ENCODE results near the gene SLC23A1.
"Not testable (repeated sequence)": the region's sequence is repeated elsewhere in the genome, so short reads cannot be mapped to it uniquely, and the experiment has no call there.

SLC23A1 gene

GRCh38 chr5:139388198-139388821 lies 5.2 kb upstream of the SLC23A1 start:
- no peak for DNase-seq

- no peak for DNase-seq
These were observed 4.6 kb upstream of the SLC23A1 start for GRCh38 chr5:139387611-139388197.

- DNase-seq = not testable (repeated sequence)
These were observed 3.9 kb upstream of the SLC23A1 start for GRCh38 chr5:139386956-139387355.

GRCh38 chr5:139386050-139386438 lies 2.9 kb upstream of the SLC23A1 start:
- DNase-seq = no peak

GRCh38 chr5:139385061-139386049 lies 2.3 kb upstream of the SLC23A1 start:
- no peak for DNase-seq

GRCh38 chr5:139384591-139385051 lies 1.5 kb upstream of the SLC23A1 start:
- no peak for DNase-seq

GRCh38 chr5:139383993-139384590 lies 995 bp upstream of the SLC23A1 start:
- no peak for DNase-seq

GRCh38 chr5:139382807-139383206 lies 290 bp downstream of the SLC23A1 start:
- DNase-seq = no peak

- no peak for DNase-seq
These were observed 998 bp downstream of the SLC23A1 start for GRCh38 chr5:139381837-139382761.

GRCh38 chr5:139379626-139380449 lies 3.3 kb downstream of the SLC23A1 start:
- no peak for DNase-seq

- no peak for DNase-seq
These were observed 4.1 kb downstream of the SLC23A1 start for GRCh38 chr5:139378941-139379361.

- no peak for DNase-seq
These were observed 4.8 kb downstream of the SLC23A1 start for GRCh38 chr5:139378101-139378825.

GRCh38 chr5:139377226-139377625 lies 5.9 kb downstream of the SLC23A1 start:
- no peak for DNase-seq

- no peak for DNase-seq
These were observed 6.7 kb downstream of the SLC23A1 start for GRCh38 chr5:139376364-139376763.

GRCh38 chr5:139374909-139375308 lies 8.2 kb downstream of the SLC23A1 start:
- no peak for DNase-seq

- DNase-seq = no peak
These were observed 11.3 kb downstream of the SLC23A1 start for GRCh38 chr5:139371482-139372435.

GRCh38 chr5:139369181-139369580 lies 13.9 kb downstream of the SLC23A1 start:
- DNase-seq = no peak

GRCh38 chr5:139368613-139369012 lies 14.5 kb downstream of the SLC23A1 start:
- no peak for DNase-seq

GRCh38 chr5:139364466-139364865 lies 18.6 kb downstream of the SLC23A1 start:
- no peak for DNase-seq
